ENCODE data around the gene SYT1.

Gene SYT1

DNA sequence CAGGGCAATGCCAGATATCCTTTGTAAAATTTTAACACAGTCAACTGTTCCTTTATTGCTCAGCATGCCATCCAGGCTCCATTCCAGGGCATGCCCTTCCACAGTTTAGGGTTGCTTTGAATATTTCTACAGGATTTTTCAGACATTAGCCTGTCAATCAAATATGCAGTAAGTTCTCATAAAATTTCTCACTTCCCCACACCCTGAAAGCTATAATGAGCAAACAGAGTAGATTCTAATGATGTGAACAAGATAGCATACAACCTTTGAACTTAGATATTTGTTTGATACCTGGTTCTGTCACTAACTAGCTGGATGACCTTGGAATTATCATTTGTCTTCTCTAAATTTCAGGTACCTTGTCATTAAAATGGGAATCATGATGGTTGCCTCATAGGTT lies 251.2 kb downstream of the SYT1 start:
- no peaks in the 10 kb centered on the region for H3K9me3 ChIP-seq (ENCODE audit: control insufficient read depth in 1 of 2, low read length in 2 of 2)
- no peak overlapping the region for H3K4me3 ChIP-seq (ENCODE audit: low read depth in 1 of 2, low read length in 2 of 2)
- H3K27ac ChIP-seq (ENCODE audit: low read length) = no peak overlapping the region
- no peaks in the 10 kb centered on the region for H3K4me1 ChIP-seq (ENCODE audit: control insufficient read depth in 1 of 2, insufficient read depth in 2 of 2, low read length in 2 of 2)
- no peaks in the 10 kb centered on the region for H3K36me3 ChIP-seq (ENCODE audit: control insufficient read depth in 1 of 2, insufficient read depth in 2 of 2, low read length in 2 of 2)
- H3K27me3 ChIP-seq (ENCODE audit: low read depth, low read length) = no peaks in the 10 kb centered on the region

DNA sequence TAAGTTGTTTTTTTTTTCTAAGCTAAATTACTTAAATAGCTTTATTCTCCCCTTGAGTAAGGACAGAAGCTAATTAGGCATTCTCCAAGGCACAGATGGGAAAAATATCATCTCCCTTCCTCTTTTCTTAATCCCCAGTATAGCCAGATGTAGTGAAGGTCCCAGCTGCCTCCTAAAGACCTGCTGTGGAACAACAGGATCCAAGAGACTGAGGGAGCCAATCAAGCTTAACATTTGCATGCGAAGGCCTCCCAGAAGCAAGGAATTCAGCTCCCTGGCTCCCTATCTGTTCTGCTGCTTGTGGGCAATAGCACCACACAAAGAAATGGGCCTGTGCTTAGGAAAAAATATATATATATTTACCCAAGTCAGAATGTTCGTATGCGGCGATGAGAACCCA lies 255.2 kb downstream of the SYT1 start:
- no peak overlapping the region for H3K27ac ChIP-seq (ENCODE audit: low read length)
- no peaks in the 10 kb centered on the region for H3K4me1 ChIP-seq (ENCODE audit: control insufficient read depth in 1 of 2, insufficient read depth in 2 of 2, low read length in 2 of 2)
- H3K4me3 ChIP-seq (ENCODE audit: low read depth in 1 of 2, low read length in 2 of 2) = no peak overlapping the region
- no peaks in the 10 kb centered on the region for H3K36me3 ChIP-seq (ENCODE audit: control insufficient read depth in 1 of 2, insufficient read depth in 2 of 2, low read length in 2 of 2)
- H3K27me3 ChIP-seq (ENCODE audit: low read depth, low read length) = no peaks in the 10 kb centered on the region
- H3K9me3 ChIP-seq (ENCODE audit: control insufficient read depth in 1 of 2, low read length in 2 of 2) = no peaks in the 10 kb centered on the region

DNA sequence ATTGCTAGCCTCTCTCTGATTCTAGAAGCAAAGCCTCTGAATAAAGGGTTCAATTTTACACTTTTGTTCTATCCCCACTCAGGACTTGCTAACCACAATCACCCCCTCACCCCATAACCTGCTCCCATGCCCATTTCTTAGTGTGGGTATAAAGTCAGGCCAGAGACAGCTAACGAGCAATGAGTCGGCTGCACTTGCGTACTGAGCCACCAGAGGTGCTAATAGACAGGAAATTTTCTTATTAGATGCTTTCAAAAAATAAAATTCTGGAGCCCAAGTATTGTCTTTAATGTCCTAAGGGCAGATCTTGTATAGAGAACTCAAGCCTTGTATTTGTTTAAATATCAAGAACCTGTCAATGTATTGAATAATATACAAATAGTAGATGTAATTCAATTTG lies 256.9 kb downstream of the SYT1 start:
- Histone ChIP-seq H3K27me3 (ENCODE audit: low read depth, low read length) (no peaks in the 10 kb centered on the region), H3K27ac (ENCODE audit: low read length) (no peak overlapping the region), H3K4me3 (ENCODE audit: low read depth in 1 of 2, low read length in 2 of 2) (no peak overlapping the region), H3K36me3 (ENCODE audit: control insufficient read depth in 1 of 2, insufficient read depth in 2 of 2, low read length in 2 of 2) (no peaks in the 10 kb centered on the region), H3K4me1 (ENCODE audit: control insufficient read depth in 1 of 2, insufficient read depth in 2 of 2, low read length in 2 of 2) (no peaks in the 10 kb centered on the region), H3K9me3 (ENCODE audit: control insufficient read depth in 1 of 2, low read length in 2 of 2) (no peaks in the 10 kb centered on the region)

DNA sequence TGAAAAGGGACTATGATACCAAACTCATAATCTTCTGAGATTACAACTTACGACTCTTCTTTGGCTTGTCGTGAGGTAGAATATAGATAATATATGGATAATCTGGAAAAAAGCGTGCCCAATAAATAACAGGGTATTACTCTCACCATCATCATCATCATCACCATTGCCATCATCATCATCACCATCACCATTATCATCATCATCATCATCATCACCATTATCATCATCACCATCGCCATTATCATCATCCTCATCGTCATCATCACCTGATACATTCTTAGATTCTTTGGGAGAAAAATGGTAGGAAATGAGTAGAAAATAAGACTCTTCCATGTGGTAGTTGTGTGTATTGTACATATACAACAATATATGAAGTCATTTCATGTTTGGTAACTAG lies 259.8 kb downstream of the SYT1 start:
- no peaks in the 10 kb centered on the region for H3K27me3 ChIP-seq (ENCODE audit: low read depth, low read length)
- no peaks in the 10 kb centered on the region for H3K4me1 ChIP-seq (ENCODE audit: control insufficient read depth in 1 of 2, insufficient read depth in 2 of 2, low read length in 2 of 2)
- no peaks in the 10 kb centered on the region for H3K36me3 ChIP-seq (ENCODE audit: control insufficient read depth in 1 of 2, insufficient read depth in 2 of 2, low read length in 2 of 2)
- H3K4me3 ChIP-seq (ENCODE audit: low read depth in 1 of 2, low read length in 2 of 2) = no peak overlapping the region
- H3K27ac ChIP-seq (ENCODE audit: low read length) = no peak overlapping the region
- no peaks in the 10 kb centered on the region for H3K9me3 ChIP-seq (ENCODE audit: control insufficient read depth in 1 of 2, low read length in 2 of 2)

DNA sequence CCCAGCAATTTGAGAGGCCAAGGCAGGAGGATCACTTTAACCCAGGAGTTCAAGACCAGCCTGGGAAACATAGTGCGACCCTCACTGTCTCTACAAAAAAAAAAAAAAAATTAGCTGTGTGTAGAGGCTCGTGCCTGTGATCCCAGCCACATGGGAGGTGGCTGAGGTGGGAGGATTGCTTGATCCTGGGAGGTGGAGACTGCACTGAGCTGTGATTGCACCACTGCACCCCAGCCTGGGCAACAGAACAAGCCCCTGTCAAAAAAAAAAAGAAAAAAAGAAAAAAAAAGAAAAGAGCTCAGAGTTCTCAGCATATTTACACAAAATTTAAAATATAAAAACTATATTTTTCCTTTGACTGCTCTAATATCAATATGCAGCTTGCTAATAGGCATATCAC lies 260.8 kb downstream of the SYT1 start:
- Histone ChIP-seq H3K36me3 (ENCODE audit: control insufficient read depth in 1 of 2, insufficient read depth in 2 of 2, low read length in 2 of 2) (no peaks in the 10 kb centered on the region), H3K27me3 (ENCODE audit: low read depth, low read length) (no peaks in the 10 kb centered on the region), H3K4me1 (ENCODE audit: control insufficient read depth in 1 of 2, insufficient read depth in 2 of 2, low read length in 2 of 2) (no peaks in the 10 kb centered on the region), H3K9me3 (ENCODE audit: control insufficient read depth in 1 of 2, low read length in 2 of 2) (no peaks in the 10 kb centered on the region), H3K4me3 (ENCODE audit: low read depth in 1 of 2, low read length in 2 of 2) (no peak overlapping the region), H3K27ac (ENCODE audit: low read length) (no peak overlapping the region)

DNA sequence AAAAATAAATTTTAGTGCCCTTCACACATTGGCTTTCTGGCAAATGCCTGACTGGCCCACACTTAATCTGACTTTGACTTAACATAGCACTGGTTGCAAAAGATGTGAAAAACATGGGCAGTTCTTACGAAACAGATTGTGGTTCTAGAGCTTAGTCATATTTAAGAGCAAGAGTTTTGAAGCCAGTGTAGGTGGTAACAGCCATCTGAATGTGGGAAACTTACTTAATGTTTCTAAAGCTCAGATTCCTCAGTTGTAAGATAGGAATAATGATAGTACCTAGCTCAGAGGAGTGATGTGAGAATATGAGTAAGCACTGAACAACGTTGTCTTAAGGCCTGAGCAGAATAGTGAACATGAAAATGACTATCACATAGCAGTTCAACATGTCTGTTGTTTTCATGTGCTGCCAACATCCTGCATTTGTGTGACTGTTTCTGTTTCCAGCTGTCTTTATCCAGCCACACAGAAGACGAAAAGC lies 262.7 kb downstream of the SYT1 start:
- no peak overlapping the region for H3K27ac ChIP-seq (ENCODE audit: low read length)
- H3K9me3 ChIP-seq (ENCODE audit: control insufficient read depth in 1 of 2, low read length in 2 of 2) = no peaks in the 10 kb centered on the region
- H3K36me3 ChIP-seq (ENCODE audit: control insufficient read depth in 1 of 2, insufficient read depth in 2 of 2, low read length in 2 of 2) = no peaks in the 10 kb centered on the region
- no peaks in the 10 kb centered on the region for H3K27me3 ChIP-seq (ENCODE audit: low read depth, low read length)
- H3K4me1 ChIP-seq (ENCODE audit: control insufficient read depth in 1 of 2, insufficient read depth in 2 of 2, low read length in 2 of 2) = no peaks in the 10 kb centered on the region
- H3K4me3 ChIP-seq (ENCODE audit: low read depth in 1 of 2, low read length in 2 of 2) = no peak overlapping the region

DNA sequence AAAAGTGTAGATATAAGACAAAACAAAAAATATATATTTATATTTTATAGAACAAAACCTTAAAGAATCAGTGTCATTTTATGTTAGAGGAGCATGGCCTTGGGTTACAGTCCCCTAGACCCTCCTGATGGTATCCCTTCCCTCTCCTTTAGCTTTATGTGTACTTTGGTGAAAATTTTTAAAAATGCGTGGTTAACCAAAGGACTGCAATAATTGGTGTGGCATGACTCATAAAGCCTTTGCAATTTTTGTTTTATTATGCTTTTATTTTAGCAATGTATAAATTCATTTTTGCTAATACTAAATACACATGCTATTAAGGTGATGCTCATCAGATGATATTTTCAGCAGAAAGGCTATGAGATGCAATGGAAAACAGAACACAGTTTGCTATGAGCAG lies 264.4 kb downstream of the SYT1 start:
- Histone ChIP-seq H3K27ac (ENCODE audit: low read length) (no peak overlapping the region), H3K36me3 (ENCODE audit: control insufficient read depth in 1 of 2, insufficient read depth in 2 of 2, low read length in 2 of 2) (no peaks in the 10 kb centered on the region), H3K4me1 (ENCODE audit: control insufficient read depth in 1 of 2, insufficient read depth in 2 of 2, low read length in 2 of 2) (no peaks in the 10 kb centered on the region), H3K27me3 (ENCODE audit: low read depth, low read length) (no peaks in the 10 kb centered on the region), H3K9me3 (ENCODE audit: control insufficient read depth in 1 of 2, low read length in 2 of 2) (no peaks in the 10 kb centered on the region), H3K4me3 (ENCODE audit: low read depth in 1 of 2, low read length in 2 of 2) (no peak overlapping the region)

DNA sequence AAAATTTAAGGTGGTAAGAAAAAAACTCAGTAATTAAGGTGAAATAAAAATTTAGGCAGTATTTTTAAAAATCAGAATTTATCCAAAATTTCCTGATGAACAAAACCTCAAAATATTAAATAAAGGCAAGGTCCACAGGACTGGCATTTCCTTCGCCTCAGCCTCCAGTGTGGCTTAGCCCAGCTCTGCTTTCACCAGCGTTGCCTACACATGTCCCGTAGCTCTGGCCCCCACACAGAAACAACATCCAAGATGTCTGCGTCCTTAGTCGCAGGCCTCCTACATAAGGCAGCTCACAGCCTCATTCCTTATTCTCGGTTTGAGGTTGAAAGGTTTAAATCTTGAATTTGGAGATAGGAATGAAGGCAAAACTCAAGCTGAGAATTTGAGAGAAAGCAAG lies 274.3 kb downstream of the SYT1 start:
- Histone ChIP-seq H3K36me3 (ENCODE audit: control insufficient read depth in 1 of 2, insufficient read depth in 2 of 2, low read length in 2 of 2) (no peaks in the 10 kb centered on the region), H3K4me3 (ENCODE audit: low read depth in 1 of 2, low read length in 2 of 2) (no peak overlapping the region), H3K27ac (ENCODE audit: low read length) (no peak overlapping the region), H3K27me3 (ENCODE audit: low read depth, low read length) (no peaks in the 10 kb centered on the region), H3K9me3 (ENCODE audit: control insufficient read depth in 1 of 2, low read length in 2 of 2) (no peaks in the 10 kb centered on the region), H3K4me1 (ENCODE audit: control insufficient read depth in 1 of 2, insufficient read depth in 2 of 2, low read length in 2 of 2) (no peaks in the 10 kb centered on the region)

DNA sequence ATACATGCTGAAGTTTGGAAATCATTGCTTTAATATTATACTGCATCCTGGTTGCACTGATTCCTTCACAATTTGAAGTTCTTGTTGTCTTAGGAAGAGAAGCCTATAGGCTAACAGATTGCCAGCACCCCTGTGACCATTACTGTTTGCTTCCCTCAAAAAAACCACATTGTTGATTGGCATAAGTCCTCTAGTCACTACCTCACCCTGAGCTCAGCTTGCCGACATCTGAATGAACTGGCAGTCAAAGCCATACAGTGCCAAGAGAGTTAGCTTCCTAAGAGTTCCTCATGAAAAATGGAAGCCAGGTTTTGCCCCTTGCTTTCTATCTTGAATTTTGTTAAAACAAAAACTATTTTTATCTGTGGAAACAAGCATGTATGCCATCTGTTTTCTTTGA lies 276.1 kb downstream of the SYT1 start:
- Histone ChIP-seq H3K4me3 (ENCODE audit: low read depth in 1 of 2, low read length in 2 of 2) (no peak overlapping the region), H3K27me3 (ENCODE audit: low read depth, low read length) (no peaks in the 10 kb centered on the region), H3K4me1 (ENCODE audit: control insufficient read depth in 1 of 2, insufficient read depth in 2 of 2, low read length in 2 of 2) (no peaks in the 10 kb centered on the region), H3K36me3 (ENCODE audit: control insufficient read depth in 1 of 2, insufficient read depth in 2 of 2, low read length in 2 of 2) (no peaks in the 10 kb centered on the region), H3K9me3 (ENCODE audit: control insufficient read depth in 1 of 2, low read length in 2 of 2) (no peaks in the 10 kb centered on the region), H3K27ac (ENCODE audit: low read length) (no peak overlapping the region)

DNA sequence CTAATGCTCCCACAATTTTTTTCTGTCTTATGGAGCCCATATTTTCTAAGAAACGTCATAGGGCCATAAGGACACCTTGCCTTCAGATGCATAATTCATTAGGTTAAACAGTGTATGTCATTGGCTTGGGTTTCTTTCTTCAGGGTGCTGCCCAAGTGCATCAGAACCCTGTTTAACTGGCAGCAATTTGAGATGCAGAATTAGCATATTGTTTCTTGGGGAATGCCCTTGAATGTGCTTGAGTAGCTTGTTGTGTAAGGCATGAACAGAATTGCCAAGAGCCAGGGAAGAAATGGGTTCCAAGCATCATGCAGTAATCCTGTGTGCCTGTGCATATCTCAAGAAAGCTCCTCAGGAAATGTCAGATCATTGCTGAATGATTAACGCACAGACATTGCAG lies 277.2 kb downstream of the SYT1 start:
- Histone ChIP-seq H3K27ac (ENCODE audit: low read length) (no peak overlapping the region), H3K36me3 (ENCODE audit: control insufficient read depth in 1 of 2, insufficient read depth in 2 of 2, low read length in 2 of 2) (no peaks in the 10 kb centered on the region), H3K4me3 (ENCODE audit: low read depth in 1 of 2, low read length in 2 of 2) (no peak overlapping the region), H3K4me1 (ENCODE audit: control insufficient read depth in 1 of 2, insufficient read depth in 2 of 2, low read length in 2 of 2) (no peaks in the 10 kb centered on the region), H3K9me3 (ENCODE audit: control insufficient read depth in 1 of 2, low read length in 2 of 2) (no peaks in the 10 kb centered on the region), H3K27me3 (ENCODE audit: low read depth, low read length) (no peaks in the 10 kb centered on the region)

DNA sequence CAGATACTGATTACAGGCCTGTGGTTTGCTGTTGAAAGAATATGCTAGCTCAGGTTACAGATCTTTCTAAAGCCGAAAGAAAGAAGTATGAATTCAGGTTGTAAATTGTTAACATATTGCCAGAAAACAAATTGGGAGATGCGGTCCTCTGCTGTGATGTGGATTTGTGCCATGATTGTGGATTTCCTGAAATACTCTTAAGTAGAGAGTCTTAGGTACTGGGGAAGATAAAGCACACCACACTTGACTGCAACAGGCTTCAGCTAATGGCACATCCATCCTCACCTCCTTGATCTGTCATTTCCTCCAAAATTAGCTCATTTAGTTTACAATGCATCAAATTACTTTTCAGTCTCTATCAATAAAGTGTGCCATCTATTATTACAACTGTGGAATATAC lies 279.2 kb downstream of the SYT1 start:
- Histone ChIP-seq H3K27me3 (ENCODE audit: low read depth, low read length) (no peaks in the 10 kb centered on the region), H3K36me3 (ENCODE audit: control insufficient read depth in 1 of 2, insufficient read depth in 2 of 2, low read length in 2 of 2) (no peaks in the 10 kb centered on the region), H3K4me1 (ENCODE audit: control insufficient read depth in 1 of 2, insufficient read depth in 2 of 2, low read length in 2 of 2) (no peaks in the 10 kb centered on the region), H3K9me3 (ENCODE audit: control insufficient read depth in 1 of 2, low read length in 2 of 2) (no peaks in the 10 kb centered on the region), H3K27ac (ENCODE audit: low read length) (no peak overlapping the region), H3K4me3 (ENCODE audit: low read depth in 1 of 2, low read length in 2 of 2) (no peak overlapping the region)

DNA sequence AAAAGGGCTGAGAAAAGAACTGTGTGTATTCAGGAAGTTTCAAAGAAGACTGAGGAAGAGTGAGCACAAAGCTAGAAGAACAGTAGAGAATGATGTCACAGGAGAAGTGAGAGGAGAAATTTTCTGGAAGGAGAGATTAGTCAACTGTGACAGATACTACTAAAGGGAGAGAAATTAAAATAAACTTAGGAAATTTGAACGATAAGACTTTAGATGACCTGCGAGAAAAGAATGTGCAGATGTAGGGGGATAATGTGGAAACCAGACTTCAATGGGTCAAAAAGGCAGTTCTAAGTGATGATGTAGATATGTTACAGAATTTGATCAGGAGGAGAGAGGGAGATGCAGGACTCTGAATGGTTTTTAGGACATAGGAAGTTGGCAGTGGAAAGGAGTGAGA lies 287.4 kb downstream of the SYT1 start:
- H3K27me3 ChIP-seq (ENCODE audit: low read depth, low read length) = no peaks in the 10 kb centered on the region
- H3K27ac ChIP-seq (ENCODE audit: low read length) = no peak overlapping the region
- H3K36me3 ChIP-seq (ENCODE audit: control insufficient read depth in 1 of 2, insufficient read depth in 2 of 2, low read length in 2 of 2) = no peaks in the 10 kb centered on the region
- H3K4me1 ChIP-seq (ENCODE audit: control insufficient read depth in 1 of 2, insufficient read depth in 2 of 2, low read length in 2 of 2) = no peaks in the 10 kb centered on the region
- no peak overlapping the region for H3K4me3 ChIP-seq (ENCODE audit: low read depth in 1 of 2, low read length in 2 of 2)
- no peaks in the 10 kb centered on the region for H3K9me3 ChIP-seq (ENCODE audit: control insufficient read depth in 1 of 2, low read length in 2 of 2)
